PFSK-1 (cell line): ENCODE measurements around the gene DHX35.

Experiments
- FOXP2 ChIP-seq: optimal IDR thresholded peaks from 2 replicates; pipeline ENCODE3; 2011; ENCODE audit warnings: borderline replicate concordance, control low read depth, inconsistent platforms; ENCODE audit not compliant: insufficient read depth; ENCODE audit errors: extremely low read length, extremely low read depth
- POLR2AphosphoS5 ChIP-seq: IDR thresholded peaks from 2 replicates; pipeline ENCODE4 v1.6.1; 2012; ENCODE audit warnings: low read depth, mild to moderate bottlenecking, control low read depth, low read length, moderate library complexity
- REST ChIP-seq, 2 experiments: IDR thresholded peaks; 2 replicates each; pipeline versions ENCODE4 v1.6.1 to v1.8.0; 2011 to 2012; ENCODE audit warnings: low read depth in 2 of 2, low read length in 2 of 2, control low read depth in 1 of 2, inconsistent platforms in 1 of 2, mild to moderate bottlenecking in 1 of 2, moderate library complexity in 1 of 2; ENCODE audit not compliant: insufficient read depth in 1 of 2
- SIN3A ChIP-seq: IDR thresholded peaks from 2 replicates; pipeline ENCODE4 v1.6.1; 2012; ENCODE audit warnings: mild to moderate bottlenecking, low read length, moderate library complexity, borderline replicate concordance; ENCODE audit not compliant: insufficient read depth
- TAF1 ChIP-seq: IDR thresholded peaks from 2 replicates; pipeline ENCODE4 v1.6.1; 2012; ENCODE audit warnings: low read length, control low read depth, borderline replicate concordance; ENCODE audit not compliant: insufficient read depth

The DHX35 gene

GRCh38 chr20:38999217-38999616 is 37.1 kb downstream of the DHX35 start:
- no peak for TF ChIP-seq REST (IDR thresholded peaks at IDR 0.05; ENCODE audit: insufficient read depth in 1 of 2, low read depth in 2 of 2, low read length in 2 of 2)

GRCh38 chr20:38999965-39000910 is 38.1 kb downstream of the DHX35 start:
- TF ChIP-seq SIN3A = no peak
- no peak for TF ChIP-seq REST (IDR thresholded peaks at IDR 0.05; ENCODE audit: insufficient read depth in 1 of 2, low read depth in 2 of 2, low read length in 2 of 2)
- no peak for TF ChIP-seq TAF1
- no peak for TF ChIP-seq FOXP2
- no peak for TF ChIP-seq POLR2AphosphoS5

- no peak for TF ChIP-seq SIN3A
These were observed 42.4 kb downstream of the DHX35 start for GRCh38 chr20:39004508-39004907.

GRCh38 chr20:39009348-39009747 is 47.2 kb downstream of the DHX35 start:
- TF ChIP-seq REST (IDR thresholded peaks at IDR 0.05; ENCODE audit: insufficient read depth in 1 of 2, low read depth in 2 of 2, low read length in 2 of 2) = no peak
- TF ChIP-seq POLR2AphosphoS5 = no peak
- no peak for TF ChIP-seq TAF1
- TF ChIP-seq FOXP2 = no peak
- no peak for TF ChIP-seq SIN3A

- TF ChIP-seq FOXP2 (no peak), TAF1 (no peak), SIN3A (no peak), POLR2AphosphoS5 (no peak), REST (IDR thresholded peaks at IDR 0.05; ENCODE audit: insufficient read depth in 1 of 2, low read depth in 2 of 2, low read length in 2 of 2) (no peak)
These were observed 48.4 kb downstream of the DHX35 start for GRCh38 chr20:39010496-39010895.

- TF ChIP-seq TAF1 = no peak
- TF ChIP-seq FOXP2 = no peak
- no peak for TF ChIP-seq SIN3A
- no peak for TF ChIP-seq POLR2AphosphoS5
- no peak for TF ChIP-seq REST (IDR thresholded peaks at IDR 0.05; ENCODE audit: insufficient read depth in 1 of 2, low read depth in 2 of 2, low read length in 2 of 2)
These were observed 51.5 kb downstream of the DHX35 start for GRCh38 chr20:39013662-39014109.
